H1 (cell line): ENCODE measurements around the gene DENND2A. TPM values are rescaled to one million over a fixed set of nuclear protein-coding genes. Genes with fewer than 3 reads are reported as not detected.

Source experiments
- CTCF ChIA-PET: fragments of 300-600 bp; sonication (Branson Sonifier 250); formaldehyde crosslinking; loops from one replicate; lab custom pipeline; 2021; ENCODE audit not compliant: partially characterized antibody; lab: Charles Lee
- POLR2A ChIA-PET: fragments of 300-600 bp; sonication (Branson Sonifier 250); formaldehyde crosslinking; loops from one replicate; lab custom pipeline; 2021; ENCODE audit warnings: inconsistent platforms; ENCODE audit not compliant: partially characterized antibody; lab: Charles Lee
- DNase-seq, 2 experiments: peaks; one replicate each; pipeline versions ENCODE4 v3.0.0 to v3.0.0-alpha.2; 2010 to 2022; ENCODE audit warnings: low spot score in 2 of 2, low read depth in 1 of 2, mixed read lengths in 1 of 2
- FAIRE-seq: peaks from 2 replicates; lab custom pipeline; 2011; peaks lifted over from hg19 to GRCh38; lab: Jason Lieb, UNC
- H2AFZ ChIP-seq: 2 replicates; pipeline ENCODE4 v1.8.1; 2012; ENCODE audit warnings: low read length, inconsistent platforms
- H2AK5ac ChIP-seq: 2 replicates; pipeline ENCODE4 v1.6.1; 2013; ENCODE audit warnings: low read depth, low read length
- H2BK120ac ChIP-seq: replicated peaks from 2 replicates; pipeline ENCODE3; 2013; ENCODE audit warnings: low read depth, low read length, inconsistent platforms
- H2BK12ac ChIP-seq: 2 replicates; pipeline ENCODE4 v1.6.1; 2013; ENCODE audit warnings: low read depth, low read length
- H2BK15ac ChIP-seq: 2 replicates; pipeline ENCODE4 v1.6.1; 2013; ENCODE audit warnings: low read length
- H2BK20ac ChIP-seq: 2 replicates; pipeline ENCODE4 v1.6.1; 2013; ENCODE audit warnings: low read length
- H2BK5ac ChIP-seq: 2 replicates; pipeline ENCODE4 v1.6.1; 2013; ENCODE audit warnings: low read depth, low read length
- H3K14ac ChIP-seq: 2 replicates; pipeline ENCODE4 v1.6.1; 2013; ENCODE audit warnings: inconsistent platforms; ENCODE audit not compliant: insufficient read length
- H3K18ac ChIP-seq: 2 replicates; pipeline ENCODE4 v1.6.1; 2013; ENCODE audit warnings: low read length; ENCODE audit errors: extremely low read depth
- H3K23ac ChIP-seq: 2 replicates; pipeline ENCODE4 v1.6.1; 2013; ENCODE audit warnings: inconsistent platforms; ENCODE audit not compliant: insufficient read length
- H3K23me2 ChIP-seq: 2 replicates; pipeline ENCODE4 v1.6.1; 2013; ENCODE audit warnings: low read depth, low read length
- H3K27ac ChIP-seq: 2 replicates; pipeline ENCODE4 v1.6.1; 2011; ENCODE audit warnings: low read depth, low read length, inconsistent platforms
- H3K27me3 ChIP-seq, 4 experiments: replicated peaks in 1 of 4; 1 replicate in 1 of 4; 2 replicates in 3 of 4; pipeline versions ENCODE4 v1.6.1 to v1.8.1; 2011 to 2013; ENCODE audit warnings: low read length in 3 of 4, mild to moderate bottlenecking in 3 of 4, inconsistent platforms in 2 of 4, mixed read lengths in 2 of 4, moderate library complexity in 1 of 4; ENCODE audit not compliant: control insufficient read depth in 3 of 4, insufficient read depth in 3 of 4; ENCODE audit errors: extremely low read depth in 1 of 4
- H3K36me3 ChIP-seq, 4 experiments: 2 replicates each; pipeline versions ENCODE4 v1.6.1 to v1.8.1; 2011 to 2013; ENCODE audit warnings: mild to moderate bottlenecking in 4 of 4, low read length in 3 of 4, moderate library complexity in 2 of 4, control low read depth in 1 of 4, inconsistent platforms in 1 of 4; ENCODE audit not compliant: insufficient read depth in 4 of 4, control insufficient read depth in 2 of 4
- H3K4ac ChIP-seq: replicated peaks from 2 replicates; pipeline ENCODE3; 2013; ENCODE audit warnings: low read length, low read depth, mixed read lengths, inconsistent platforms; ENCODE audit not compliant: insufficient read length
- H3K4me1 ChIP-seq, 4 experiments: replicated peaks in 1 of 4; 1 replicate in 1 of 4; 2 replicates in 3 of 4; pipeline versions ENCODE4 v1.6.1 to v1.8.1; 2011 to 2013; ENCODE audit warnings: low read length in 3 of 4, inconsistent platforms in 2 of 4, mixed read lengths in 1 of 4; ENCODE audit not compliant: insufficient read depth in 4 of 4, control insufficient read depth in 3 of 4
- H3K4me2 ChIP-seq, 2 experiments: 2 replicates each; pipeline versions ENCODE4 v1.6.1 to v1.8.1; 2011 to 2013; ENCODE audit warnings: low read depth in 2 of 2, low read length in 2 of 2, control low read depth in 1 of 2, inconsistent platforms in 1 of 2, mild to moderate bottlenecking in 1 of 2; ENCODE audit not compliant: insufficient read depth in 1 of 2
- H3K4me3 ChIP-seq, 4 experiments: fragments of 200-600, 300-600 bp in 1 of 4; sonication (generic), shearing (Covaris generic), sonication (Bioruptor Twin) in 1 of 4; 2 replicates each; pipeline versions ENCODE4 v1.5.1 to v1.8.1; 2011 to 2016; ENCODE audit warnings: low read length in 4 of 4, low read depth in 3 of 4, control low read depth in 2 of 4, inconsistent platforms in 2 of 4, mild to moderate bottlenecking in 2 of 4, mixed read lengths in 1 of 4, moderate library complexity in 1 of 4; ENCODE audit not compliant: insufficient read depth in 2 of 4; ENCODE audit errors: extremely low read depth in 1 of 4
- H3K56ac ChIP-seq: replicated peaks from 2 replicates; pipeline ENCODE3; 2013; ENCODE audit warnings: low read depth, mild to moderate bottlenecking, mixed read lengths, low read length, inconsistent platforms; ENCODE audit not compliant: insufficient read length
- H3K79me1 ChIP-seq: 2 replicates; pipeline ENCODE4 v1.6.1; 2013; ENCODE audit warnings: low read depth, low read length, control low read depth
- H3K79me2 ChIP-seq, 2 experiments: 2 replicates each; pipeline versions ENCODE4 v1.6.1 to v1.8.1; 2012 to 2013; ENCODE audit warnings: low read length in 2 of 2, mild to moderate bottlenecking in 2 of 2, inconsistent platforms in 1 of 2; ENCODE audit not compliant: insufficient read depth in 2 of 2, control insufficient read depth in 1 of 2
- H3K9ac ChIP-seq, 4 experiments: replicated peaks in 1 of 4; 1 replicate in 1 of 4; 2 replicates in 3 of 4; pipeline versions ENCODE4 v1.6.1 to v1.8.1; 2011 to 2013; ENCODE audit warnings: low read depth in 3 of 4, low read length in 3 of 4, control low read depth in 2 of 4, mild to moderate bottlenecking in 2 of 4, moderate library complexity in 2 of 4, inconsistent platforms in 1 of 4; ENCODE audit errors: extremely low read depth in 1 of 4
- H3K9me3 ChIP-seq, 2 experiments: 2 replicates each; pipeline versions ENCODE4 v1.6.1 to v1.8.1; 2012 to 2013; ENCODE audit warnings: mild to moderate bottlenecking in 2 of 2, moderate library complexity in 2 of 2, control low read depth in 1 of 2, inconsistent platforms in 1 of 2, low read depth in 1 of 2, low read length in 1 of 2, mixed read lengths in 1 of 2; ENCODE audit not compliant: insufficient read depth in 2 of 2
- H4K20me1 ChIP-seq, 2 experiments: replicated peaks in 1 of 2; 2 replicates each; pipeline versions ENCODE3 to v1.8.1; 2011 to 2013; ENCODE audit warnings: inconsistent platforms in 2 of 2, low read length in 2 of 2, mild to moderate bottlenecking in 1 of 2; ENCODE audit not compliant: insufficient read depth in 2 of 2, control insufficient read depth in 1 of 2
- H4K5ac ChIP-seq: 2 replicates; pipeline ENCODE4 v1.6.1; 2013; ENCODE audit warnings: low read length, low read depth, mixed read lengths, inconsistent platforms; ENCODE audit not compliant: insufficient read length
- H4K8ac ChIP-seq: 2 replicates; pipeline ENCODE4 v1.8.0; 2013; ENCODE audit warnings: mild to moderate bottlenecking, moderate library complexity, low read length, inconsistent platforms; ENCODE audit not compliant: insufficient read depth; ENCODE audit errors: extremely low read depth
- H4K91ac ChIP-seq: replicated peaks from 2 replicates; pipeline ENCODE3; 2013; ENCODE audit warnings: low read length, mixed read lengths, inconsistent platforms; ENCODE audit not compliant: insufficient read length
- CBX5 ChIP-seq: fragments of 300-800, 300-1000 bp; sonication (generic); IDR thresholded peaks from 2 replicates; pipeline ENCODE4 v1.7.1; 2016; ENCODE audit warnings: antibody characterized with exemption, low read length, low read depth
- CHD2 ChIP-seq: IDR thresholded peaks from 2 replicates; pipeline ENCODE4 v1.6.1; 2012; ENCODE audit warnings: low read length, improper control_type of control experiment
- CTBP2 ChIP-seq: IDR thresholded peaks from 2 replicates; pipeline ENCODE4 v1.7.0; 2011; ENCODE audit warnings: borderline replicate concordance, mild to moderate bottlenecking, moderate library complexity, mixed read lengths, low read length; ENCODE audit not compliant: insufficient read depth, insufficient read length
- GTF2F1 ChIP-seq: IDR thresholded peaks from 2 replicates; pipeline ENCODE4 v1.6.1; 2012; ENCODE audit warnings: low read depth, low read length, improper control_type of control experiment, borderline replicate concordance
- POLR2A ChIP-seq, 2 experiments: IDR thresholded peaks; 1 replicate in 1 of 2; 2 replicates in 1 of 2; pipeline ENCODE4 v1.6.1; 2011; ENCODE audit warnings: low read depth in 2 of 2, low read length in 2 of 2, mild to moderate bottlenecking in 2 of 2; ENCODE audit errors: control extremely low read depth in 1 of 2
- POU5F1 ChIP-seq: IDR thresholded peaks from 2 replicates; pipeline ENCODE4 v1.6.1; 2011; ENCODE audit warnings: low read depth, mild to moderate bottlenecking, low read length, moderate library complexity
- SIN3A ChIP-seq, 2 experiments: IDR thresholded peaks in 1 of 2; conservative IDR thresholded peaks in 1 of 2; 2 replicates each; pipeline ENCODE4 v1.6.1; 2011 to 2012; ENCODE audit warnings: low read length in 2 of 2, improper control_type of control experiment in 1 of 2, low read depth in 1 of 2, mild to moderate bottlenecking in 1 of 2
- SP1 ChIP-seq: IDR thresholded peaks from 2 replicates; pipeline ENCODE4 v1.6.1; 2011; ENCODE audit warnings: low read depth, low read length
- SP4 ChIP-seq: IDR thresholded peaks from 2 replicates; pipeline ENCODE4 v1.6.1; 2012; ENCODE audit warnings: low read length, inconsistent platforms
- SRF ChIP-seq: IDR thresholded peaks from 2 replicates; pipeline ENCODE4 v1.6.1; 2011; ENCODE audit warnings: mild to moderate bottlenecking, low read depth, low read length, moderate library complexity
- TAF7 ChIP-seq: optimal IDR thresholded peaks from 2 replicates; pipeline ENCODE3; 2011; ENCODE audit warnings: low read depth, mild to moderate bottlenecking, inconsistent platforms, low read length, moderate library complexity, borderline replicate concordance
- WGBS, 2 experiments: shearing (Covaris generic) in 1 of 2; methylation state at CpG; one replicate each; pipeline versions ENCODE4 v1.1.6 to v1.1.7; 2013 to 2015; ENCODE audit warnings: low lambda C conversion rate in 2 of 2, mixed read lengths in 2 of 2, inconsistent platforms in 1 of 2, low coverage in 1 of 2, missing lambda C conversion rate in 1 of 2; ENCODE audit not compliant: insufficient replicate concordance in 2 of 2, insufficient coverage in 1 of 2, insufficient read length in 1 of 2; ENCODE audit errors: extremely low coverage in 1 of 2, missing lambda C conversion rate in 1 of 2; 5-methylcytosine and 5-hydroxymethylcytosine counted together
- polyA plus RNA-seq, 7 experiments: library from polyadenylated mRNA; depleted of rRNA in 3 of 7; stranded (reverse) in 5 of 7; unstranded in 2 of 7; fragments of >200 nt in 5 of 7; fragments of 200-250 nt in 2 of 7; gene quantifications; 1 replicate in 5 of 7; 2 replicates in 1 of 7; 4 replicates in 1 of 7; pipeline versions ENCODE4 v1.2.1 to v1.2.3, GENCODE V29; 2011 to 2013; ENCODE audit warnings: missing spikeins in 2 of 7, mixed read lengths in 2 of 7
- total RNA-seq: library from RNA; stranded (reverse); fragmentation: NEBNext Ultra II Directional; extraction: Animal tissue kit (Norgen Biotek cat#: 25700); gene quantifications from 2 replicates; pipeline ENCODE4 v1.2.1, GENCODE V29; 2021
- TF ChIP-seq, protein P1 (sequence below): IDR thresholded peaks from 2 replicates; pipeline ENCODE4 v1.6.1; 2012; ENCODE audit warnings: inconsistent platforms
- TF ChIP-seq, protein P2 (sequence below): IDR thresholded peaks from 2 replicates; pipeline ENCODE4 v1.6.1; 2012; ENCODE audit warnings: low read length, inconsistent platforms

Gene DENND2A
- total and polyA plus RNA-seq, 2 of the 8 experiments (the other 6 are each of a cell fraction or from before 2014, with no cell fraction given) = 5.0 to 13.0 TPM

DNA sequence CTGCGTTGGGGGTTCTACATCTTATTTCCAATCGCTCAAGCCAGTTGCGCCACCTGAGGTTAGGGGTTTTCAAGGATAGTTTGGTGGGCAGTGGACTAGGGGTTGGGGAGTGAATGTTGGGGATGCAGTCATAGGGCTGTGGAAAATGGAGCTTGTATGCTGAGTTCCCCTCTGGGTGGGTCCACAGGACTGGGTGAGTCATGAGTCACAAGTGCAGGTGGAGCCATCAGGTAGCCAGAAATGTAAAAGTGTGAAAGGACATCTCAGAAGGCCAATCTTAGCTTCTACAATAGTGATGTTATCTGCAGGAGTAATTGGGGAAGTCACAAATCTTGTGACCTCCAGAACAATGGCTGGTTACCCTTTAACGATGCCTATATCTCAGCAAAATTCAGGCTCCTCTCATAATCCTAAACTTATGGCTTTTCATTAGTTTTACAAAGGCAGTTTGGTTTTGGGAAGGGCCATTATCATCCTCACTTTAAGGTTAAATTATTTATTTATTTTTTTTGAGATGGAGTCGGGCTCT lies 143.3 kb downstream of the DENND2A start:
- Histone ChIP-seq H3K4ac (no peak overlapping the region), H3K14ac (no peak overlapping the region), H2AFZ (no peak overlapping the region), H3K56ac (no peak overlapping the region), H4K5ac (no peak overlapping the region), H3K9ac (no peak overlapping the region), H3K4me3 (no peak overlapping the region), H2BK5ac (no peak overlapping the region), H3K23me2 (no peaks in the 10 kb centered on the region), H3K27me3 (no peaks in the 10 kb centered on the region), H3K4me1 (no peaks in the 10 kb centered on the region), H2BK15ac (no peak overlapping the region), H3K23ac (no peak overlapping the region), H4K20me1 (no peaks in the 10 kb centered on the region), H2AK5ac (no peak overlapping the region), H3K18ac (no peak overlapping the region), H3K36me3 (no peaks in the 10 kb centered on the region), H3K27ac (no peak overlapping the region), H3K9me3 (no peaks in the 10 kb centered on the region), H3K4me2 (no peak overlapping the region), H4K8ac (no peak overlapping the region), H3K79me1 (no peaks in the 10 kb centered on the region), H3K79me2 (no peaks in the 10 kb centered on the region), H2BK12ac (no peak overlapping the region), H2BK120ac (no peak overlapping the region), H2BK20ac (no peak overlapping the region), H4K91ac (no peak overlapping the region)
- POLR2A ChIA-PET = no interaction called here
- DNase-seq = no peak
- CTCF ChIA-PET = interaction anchor here (1.0 to 1.8 kb wide), 4 partner anchors 9 to 27 kb away, joined by 3 to 7 read pairs (median 3); no protein-coding TSS in a partner anchor
- FAIRE-seq = no peak
- 79% methylated on average over 5 of the region's 5 CpGs; no CpG with 5 or more reads in 1 of the 2 experiments for WGBS, 2 experiments
- TF ChIP-seq TAF7 (no peak), GTF2F1 (no peak), CBX5 (no peak), SP4 (no peak), SP1 (no peak), SRF (no peak), POLR2A (IDR thresholded peaks at IDR 0.05; ENCODE audit: control extremely low read depth in 1 of 2, low read depth in 2 of 2, low read length in 2 of 2) (no peak), SIN3A (conservative IDR thresholded peaks at IDR 0.05 in 1 of 2, IDR thresholded peaks at IDR 0.05 in 1 of 2; ENCODE audit: low read depth in 1 of 2, low read length in 2 of 2) (no peak), POU5F1 (no peak), CHD2 (no peak), CTBP2 (no peak)
- TF ChIP-seq, protein P1, sequence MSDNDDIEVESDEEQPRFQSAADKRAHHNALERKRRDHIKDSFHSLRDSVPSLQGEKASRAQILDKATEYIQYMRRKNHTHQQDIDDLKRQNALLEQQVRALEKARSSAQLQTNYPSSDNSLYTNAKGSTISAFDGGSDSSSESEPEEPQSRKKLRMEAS = no peak
- TF ChIP-seq, protein P2, sequence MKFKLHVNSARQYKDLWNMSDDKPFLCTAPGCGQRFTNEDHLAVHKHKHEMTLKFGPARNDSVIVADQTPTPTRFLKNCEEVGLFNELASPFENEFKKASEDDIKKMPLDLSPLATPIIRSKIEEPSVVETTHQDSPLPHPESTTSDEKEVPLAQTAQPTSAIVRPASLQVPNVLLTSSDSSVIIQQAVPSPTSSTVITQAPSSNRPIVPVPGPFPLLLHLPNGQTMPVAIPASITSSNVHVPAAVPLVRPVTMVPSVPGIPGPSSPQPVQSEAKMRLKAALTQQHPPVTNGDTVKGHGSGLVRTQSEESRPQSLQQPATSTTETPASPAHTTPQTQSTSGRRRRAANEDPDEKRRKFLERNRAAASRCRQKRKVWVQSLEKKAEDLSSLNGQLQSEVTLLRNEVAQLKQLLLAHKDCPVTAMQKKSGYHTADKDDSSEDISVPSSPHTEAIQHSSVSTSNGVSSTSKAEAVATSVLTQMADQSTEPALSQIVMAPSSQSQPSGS = no peak
